GM18499 (cell line): ENCODE data around the gene AIFM2.

Experiments
- ATAC-seq: cut with Tn5 transposase; IDR thresholded peaks from one replicate; pipeline ENCODE4 v1.9.1; 2021; ENCODE audit warnings: moderate number of reproducible peaks; ENCODE audit not compliant: insufficient read depth, unreplicated experiment

AIFM2 gene

GRCh38 chr10:70146489-70147258, 14.0 kb upstream of the AIFM2 start, which contains the start of gene TYSND1:
Gene TYSND1, minus strand, starts transcription at chr10:70146700. Its CDS starts 114 bp downstream, at chr10:70146586.
- ATAC-seq = peak; percentile 79

DNA sequence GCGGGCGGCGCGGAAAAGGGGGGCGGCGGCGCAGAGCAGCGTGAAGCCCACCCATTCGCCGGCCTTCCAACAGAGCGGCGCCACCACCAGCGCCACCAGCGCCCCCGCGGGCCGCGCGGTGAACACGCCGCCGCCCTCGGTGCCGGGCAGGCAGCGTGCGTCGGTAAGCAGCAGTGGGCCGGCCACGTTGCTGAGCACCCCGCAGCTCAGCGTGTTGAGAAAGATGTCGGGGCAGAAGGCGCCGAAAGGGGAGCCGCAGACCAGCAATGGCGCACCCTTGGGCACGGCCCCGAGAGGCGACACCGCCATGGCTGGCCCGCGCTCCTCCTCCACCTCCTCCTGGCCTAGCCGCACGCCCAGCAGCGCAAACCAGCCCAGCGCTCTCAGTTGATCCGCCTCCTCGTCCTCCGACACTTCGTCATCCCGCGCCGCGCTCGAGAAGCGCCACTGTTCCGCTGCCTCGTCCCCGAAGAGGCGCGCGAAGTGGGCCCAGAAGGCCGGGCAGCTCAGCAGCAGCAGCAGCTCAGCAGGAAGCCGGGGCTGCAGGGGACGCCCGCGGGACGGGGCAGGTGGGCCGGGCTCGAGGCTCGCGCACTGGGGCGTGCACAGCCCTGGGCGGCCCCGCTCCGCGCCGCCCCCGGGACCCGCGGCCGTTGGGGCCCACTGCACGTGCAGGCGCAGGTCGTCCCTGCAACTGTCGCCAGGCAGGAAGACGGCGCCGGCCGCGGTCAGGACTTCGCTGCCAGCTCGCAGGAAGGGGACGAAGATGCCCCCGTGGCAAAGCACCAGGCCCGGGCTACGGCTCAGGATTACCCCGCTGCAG, 13.3 kb upstream of the AIFM2 start:
- peak; percentile 17 for ATAC-seq

DNA sequence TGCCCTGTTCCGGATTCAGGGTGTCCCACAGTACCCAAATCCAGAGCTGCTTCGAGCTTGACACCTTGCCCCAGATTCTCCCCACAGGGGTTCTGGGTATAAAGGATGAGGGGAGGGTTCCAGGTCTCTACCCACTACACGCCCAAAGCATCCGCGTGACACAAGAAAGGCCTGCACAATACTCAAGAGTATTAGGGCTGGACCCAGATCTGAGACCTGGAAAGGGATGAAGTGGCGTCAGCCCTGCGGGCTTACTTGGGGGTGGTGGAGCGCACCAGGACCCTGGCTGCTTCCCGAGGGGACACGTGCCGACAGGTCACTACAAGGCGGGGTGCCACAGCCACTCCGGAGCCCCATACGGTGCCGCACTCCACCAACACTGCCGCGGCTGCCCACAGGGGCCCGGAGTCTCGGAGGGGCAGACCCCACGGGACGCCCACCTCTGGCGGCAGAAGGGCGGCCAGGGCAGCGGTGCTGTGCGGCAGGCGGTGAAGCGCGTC, 12.6 kb upstream of the AIFM2 start:
- ATAC-seq = no peak

DNA sequence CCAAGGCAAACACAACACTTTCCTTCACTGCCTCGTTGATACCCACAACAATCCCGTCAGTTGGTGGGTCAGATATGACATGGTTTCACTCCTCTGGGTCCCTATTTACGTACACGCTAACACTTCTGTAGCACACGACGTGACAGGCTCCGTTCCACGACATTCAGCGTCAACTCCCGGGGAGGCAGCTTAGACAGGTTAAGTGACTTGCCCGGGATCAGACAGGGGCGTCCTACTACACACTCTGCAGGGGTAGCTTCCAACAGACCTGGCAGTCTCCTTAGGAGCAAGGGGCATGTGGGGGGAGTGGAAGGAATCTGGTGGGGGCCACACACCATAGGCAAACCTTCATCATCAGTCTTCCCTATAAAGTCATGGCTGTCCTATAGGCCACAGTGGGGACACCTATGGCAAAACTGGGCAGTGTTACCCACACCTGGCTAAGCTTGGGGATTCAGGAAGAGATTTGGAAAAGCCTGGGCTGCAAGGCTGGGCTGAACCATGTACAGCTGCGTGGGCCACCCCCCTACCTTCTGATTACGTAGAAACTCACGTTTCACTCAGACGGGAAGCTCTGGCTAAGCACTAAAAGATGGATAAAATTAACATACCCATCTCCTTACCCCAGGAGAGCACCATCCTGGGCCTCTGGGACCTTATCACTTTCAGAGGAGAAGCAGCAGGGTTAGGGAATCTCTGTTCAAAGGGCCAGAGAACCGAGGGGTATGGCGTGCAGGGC, 11.9 kb upstream of the AIFM2 start:
- ATAC-seq = no peak

DNA sequence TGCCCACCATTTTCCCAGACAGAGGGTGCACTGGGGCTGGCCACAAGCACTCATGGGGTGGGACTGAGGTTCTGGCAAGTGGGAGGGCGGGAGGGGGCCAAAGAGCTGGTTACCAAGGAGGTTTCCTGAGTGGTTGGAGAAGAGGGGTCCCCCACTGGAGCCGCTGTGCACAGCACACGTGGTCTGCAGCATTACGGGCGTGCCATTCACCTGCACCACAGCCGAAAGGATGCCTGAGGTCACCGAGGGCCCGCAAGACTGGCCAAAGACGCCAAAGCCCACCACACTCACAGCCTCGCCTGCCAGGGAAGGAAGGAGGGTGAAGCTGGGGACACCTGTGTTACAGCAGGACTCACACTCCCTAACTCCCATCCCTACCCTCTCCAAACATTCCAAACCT, 9.9 kb upstream of the AIFM2 start:
- no peak for ATAC-seq

GRCh38 chr10:70140297-70140696, 7.7 kb upstream of the AIFM2 start:
- no peak for ATAC-seq

DNA sequence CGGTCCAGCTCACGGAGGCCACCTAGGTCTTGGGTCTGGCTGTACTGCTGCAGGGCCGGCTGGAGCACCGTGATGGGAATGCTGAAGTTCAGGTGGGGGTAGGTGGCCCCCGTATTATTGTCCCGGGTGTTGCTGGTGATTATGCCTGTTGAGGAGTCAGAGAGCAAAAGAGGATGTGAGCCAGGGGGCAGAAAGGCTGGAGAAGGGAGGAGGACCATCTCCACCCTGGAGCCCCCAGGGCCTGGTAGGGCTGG, 7.3 kb upstream of the AIFM2 start:
- ATAC-seq = no peak

GRCh38 chr10:70139151-70139996, 6.7 kb upstream of the AIFM2 start:
- no peak for ATAC-seq

DNA sequence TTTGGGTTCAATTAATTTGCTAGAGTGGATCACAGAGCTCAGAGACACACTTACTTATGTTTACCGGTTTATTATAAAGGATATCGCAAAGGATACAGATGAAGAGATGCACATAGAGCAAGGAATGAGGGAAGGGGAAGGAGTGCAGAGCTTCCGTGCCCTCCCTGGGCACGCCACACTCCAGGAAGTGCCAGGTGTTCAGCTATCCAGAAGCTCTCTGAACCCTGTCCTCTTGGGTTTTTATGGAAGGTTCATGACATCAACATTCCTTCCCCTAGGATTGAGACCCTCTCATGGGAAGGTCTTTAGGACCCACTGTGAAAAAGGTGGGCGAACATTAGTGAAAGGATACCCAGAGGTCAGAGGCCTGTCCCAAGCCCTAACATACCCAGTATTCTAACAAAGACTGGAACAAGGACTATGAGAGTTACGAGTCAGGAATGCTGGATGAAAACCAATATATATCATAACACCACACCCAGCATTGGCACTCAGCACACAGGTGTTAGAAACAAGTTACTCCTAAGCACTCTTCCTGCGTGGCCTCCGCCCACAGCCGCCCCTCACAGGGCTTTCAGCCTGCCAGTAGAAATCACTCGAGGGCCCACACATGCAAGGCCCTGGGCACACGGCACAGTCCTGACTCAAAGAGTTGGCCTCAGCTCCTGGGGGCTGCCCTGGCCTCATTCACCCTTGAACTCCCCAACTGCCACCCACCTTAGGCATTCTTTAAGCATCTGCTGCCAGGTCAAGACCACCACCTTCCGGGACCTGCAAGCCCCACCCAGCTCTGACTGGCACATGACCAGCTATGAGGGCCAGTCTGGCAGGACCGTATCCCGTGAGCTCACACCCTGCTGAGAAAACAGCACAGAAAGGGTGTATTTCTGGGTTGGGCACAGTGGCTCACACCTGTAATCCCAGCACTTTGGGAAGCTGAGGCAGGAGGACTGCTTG, 5.6 kb upstream of the AIFM2 start:
- no peak for ATAC-seq

- no peak for ATAC-seq
Observed at GRCh38 chr10:70137135-70137534, 4.5 kb upstream of the AIFM2 start.

DNA sequence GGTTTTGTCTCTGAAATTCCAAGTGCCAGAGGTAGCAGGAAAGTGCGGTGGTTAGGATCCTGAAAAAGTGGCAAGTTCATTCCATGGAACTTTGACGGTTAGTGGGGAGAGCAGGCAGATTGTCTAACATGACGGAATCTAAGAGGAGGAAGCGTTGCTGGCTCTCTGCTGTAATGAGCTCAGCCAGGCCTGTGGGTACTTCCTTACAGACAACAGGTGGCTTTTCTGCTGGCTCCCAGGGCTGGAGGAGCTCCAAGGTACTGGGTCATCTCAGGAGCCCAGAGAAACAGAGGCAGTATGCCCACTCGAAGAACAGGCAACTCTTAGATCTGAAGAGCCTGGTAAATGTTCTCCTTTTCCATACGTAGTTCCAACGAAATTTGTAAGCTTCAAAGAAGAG, 3.1 kb upstream of the AIFM2 start:
- ATAC-seq = no peak

DNA sequence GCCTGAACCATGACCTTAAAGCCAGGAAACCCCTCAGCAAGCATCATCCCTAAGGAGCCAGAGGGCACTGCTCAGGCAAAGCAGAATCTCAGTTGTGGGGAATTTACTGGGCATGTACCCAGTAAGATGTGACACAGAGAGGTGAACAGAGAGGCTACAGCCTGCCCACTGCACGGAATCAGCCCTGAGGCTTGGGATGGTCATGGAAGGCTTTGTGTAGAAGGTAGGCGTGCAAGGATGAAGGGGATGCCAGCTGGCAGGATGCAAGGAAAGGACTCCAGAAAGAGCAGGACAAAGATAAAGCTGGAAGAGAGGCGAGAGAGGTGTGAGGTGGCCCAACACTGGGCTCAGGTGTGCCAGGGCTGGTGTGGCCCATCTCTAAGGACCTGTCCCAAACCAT, 2.4 kb upstream of the AIFM2 start:
- ATAC-seq = no peak

- no peak for ATAC-seq
Observed at GRCh38 chr10:70131560-70131937, 1.1 kb downstream of the AIFM2 start.

- no peak for ATAC-seq
Observed at GRCh38 chr10:70130878-70131559, 1.6 kb downstream of the AIFM2 start.

DNA sequence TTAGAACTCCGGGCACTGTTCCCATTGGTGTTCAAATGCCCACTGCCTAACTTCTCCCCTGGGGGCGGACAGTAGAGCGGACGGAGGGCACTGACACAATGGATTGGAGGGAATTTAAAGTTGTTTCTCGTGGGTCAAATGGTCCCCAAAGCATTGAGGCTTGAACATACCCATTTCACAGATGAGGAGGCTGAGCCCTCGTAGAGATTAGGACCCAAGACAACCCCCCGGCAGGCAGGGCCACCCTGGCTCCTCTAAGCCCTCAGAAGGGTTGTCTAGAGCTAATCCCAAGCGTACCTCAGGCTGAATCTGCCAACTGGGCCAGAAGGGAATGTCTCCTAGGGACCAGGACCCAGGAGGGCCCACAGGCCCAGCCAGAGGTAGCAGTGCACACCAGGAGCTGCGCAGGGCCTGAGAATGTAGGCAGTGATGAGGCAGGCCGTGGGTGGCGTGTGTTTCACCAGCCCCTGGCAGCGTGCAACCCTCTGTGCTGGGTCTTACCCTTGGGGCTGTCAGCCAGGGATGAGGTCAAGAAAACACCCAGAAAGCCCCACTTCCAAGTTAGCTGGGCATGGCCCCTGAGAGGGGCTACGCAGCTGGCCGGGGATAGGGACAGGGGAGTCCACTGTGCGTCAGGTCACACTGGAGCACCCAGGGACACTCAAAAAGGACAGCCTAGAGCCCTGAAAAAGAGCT, 5.8 kb downstream of the AIFM2 start:
- no peak for ATAC-seq

DNA sequence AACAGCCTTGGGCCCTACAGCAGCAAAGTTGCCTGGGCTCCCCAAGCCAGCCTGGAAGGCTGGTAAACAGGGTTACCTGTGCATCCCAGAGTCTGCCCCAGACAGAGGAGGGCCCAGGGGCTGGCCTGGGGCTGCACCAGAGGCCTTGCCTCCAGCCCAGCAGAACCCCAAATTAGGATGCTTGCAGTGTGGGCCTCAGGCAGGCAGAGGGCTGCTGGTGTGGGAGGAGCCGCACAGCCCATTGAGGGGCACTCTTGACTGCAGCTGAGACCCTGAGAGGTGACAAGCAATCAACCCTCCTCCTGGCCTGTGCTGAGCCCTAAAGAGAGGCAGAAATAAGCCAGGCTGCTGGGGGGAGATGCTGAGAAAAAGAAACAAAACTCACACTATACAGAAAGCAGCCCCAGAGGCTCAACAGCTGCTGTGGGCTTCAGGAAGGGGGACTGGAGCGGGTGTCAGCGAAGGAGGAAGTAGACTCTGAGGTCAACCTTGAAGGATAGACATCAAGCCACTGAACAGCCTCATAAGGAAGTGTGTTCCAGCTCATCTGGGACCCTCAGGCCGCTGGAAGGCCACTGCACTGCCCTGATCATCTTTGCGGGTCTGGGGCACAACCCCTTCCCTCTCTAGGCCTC, 6.6 kb downstream of the AIFM2 start:
- no peak for ATAC-seq

DNA sequence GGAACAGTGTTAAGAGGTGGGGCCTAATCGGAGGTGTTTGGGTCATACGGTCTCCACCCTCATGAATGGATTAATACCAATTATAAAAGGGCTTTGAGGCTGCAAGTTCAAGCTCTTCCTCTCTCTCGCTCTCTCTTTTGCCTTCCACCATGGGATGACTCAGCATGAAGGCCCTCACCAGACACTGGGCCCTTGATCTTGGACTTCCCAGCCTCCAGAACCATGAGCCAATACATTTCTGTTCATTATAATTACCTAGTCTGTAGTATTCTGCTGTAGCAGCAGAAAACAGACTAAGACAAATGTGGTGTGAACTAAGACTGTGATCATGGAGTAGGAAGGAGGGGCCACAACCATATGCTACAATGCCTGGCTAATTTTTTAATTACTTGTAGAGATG, 7.7 kb downstream of the AIFM2 start:
- ATAC-seq = no peak
